ENCODE data around the gene AMPD1.
A peak's percentile ranks its signal among the peaks of the same experiment; 100 is the strongest.

The AMPD1 gene

GRCh38 chr1:114695430-114696058, at the start of gene AMPD1:
Gene AMPD1, minus strand, starts transcription at chr1:114695546. Its CDS starts 75 bp downstream, at chr1:114695471.
- DNase-seq, result no peak

DNA sequence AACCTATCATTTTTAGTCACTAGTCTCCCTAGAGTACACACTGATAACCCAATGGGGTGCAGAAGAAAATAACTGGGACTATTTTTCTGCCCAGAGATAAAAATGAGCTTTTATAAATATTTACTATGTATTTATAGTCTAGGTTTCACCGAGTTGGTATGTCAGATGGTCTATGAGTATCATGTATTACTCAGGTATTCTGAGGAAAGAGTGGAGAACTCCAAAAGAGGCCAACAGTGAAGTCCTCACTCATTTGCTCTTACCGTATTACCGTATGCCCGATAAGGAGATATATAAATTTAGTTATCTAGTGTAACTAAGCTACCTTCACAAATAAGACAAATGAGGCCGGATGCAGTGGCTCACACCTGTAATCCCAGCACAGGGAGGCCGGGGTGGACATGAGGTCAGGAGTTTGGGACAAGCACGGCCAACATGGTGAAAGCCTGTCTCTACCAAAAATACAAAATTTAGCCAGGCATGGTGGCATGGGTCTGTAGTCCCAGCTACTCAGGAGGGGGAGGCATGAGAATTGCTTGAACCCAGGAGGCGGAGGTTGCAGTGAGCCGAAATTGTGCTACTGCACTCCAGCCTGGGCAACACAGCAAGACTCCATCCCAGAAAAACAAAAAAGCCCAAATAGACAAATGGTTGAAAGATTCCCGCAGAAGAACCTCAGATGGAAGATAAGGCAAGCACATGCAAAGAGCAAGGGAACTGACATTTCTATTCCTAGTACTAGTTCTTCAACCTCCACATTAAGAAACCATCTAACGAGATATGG, 46.8 kb upstream of the AMPD1 start:
- no peak for DNase-seq

DNA sequence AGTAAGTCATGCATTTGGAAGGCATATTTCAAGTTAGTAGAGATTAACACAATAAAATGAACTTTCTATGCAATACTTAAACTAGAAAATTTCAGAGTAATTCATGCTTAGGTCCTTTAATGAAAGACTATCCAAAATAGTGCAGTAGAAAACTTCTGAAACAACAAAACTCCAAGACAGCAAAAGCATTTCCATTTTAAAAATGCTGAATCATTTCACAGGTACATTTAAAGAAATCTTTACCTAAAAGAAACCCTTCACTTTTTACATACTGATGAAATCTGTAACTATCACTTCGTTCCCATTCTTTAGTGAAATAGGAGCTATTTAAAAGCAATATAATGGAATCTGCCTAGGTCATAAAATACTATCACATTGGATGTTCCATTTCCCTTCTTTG, 45.0 kb upstream of the AMPD1 start:
- DNase-seq, result no peak

GRCh38 chr1:114737314-114737849, 42.0 kb upstream of the AMPD1 start:
- no peak for DNase-seq

- no peak for DNase-seq
Measured at GRCh38 chr1:114735479-114735878, 40.1 kb upstream of the AMPD1 start.

GRCh38 chr1:114729782-114730181, 34.4 kb upstream of the AMPD1 start:
- no peak for DNase-seq

GRCh38 chr1:114728553-114728952, 33.2 kb upstream of the AMPD1 start:
- no peak for DNase-seq

DNA sequence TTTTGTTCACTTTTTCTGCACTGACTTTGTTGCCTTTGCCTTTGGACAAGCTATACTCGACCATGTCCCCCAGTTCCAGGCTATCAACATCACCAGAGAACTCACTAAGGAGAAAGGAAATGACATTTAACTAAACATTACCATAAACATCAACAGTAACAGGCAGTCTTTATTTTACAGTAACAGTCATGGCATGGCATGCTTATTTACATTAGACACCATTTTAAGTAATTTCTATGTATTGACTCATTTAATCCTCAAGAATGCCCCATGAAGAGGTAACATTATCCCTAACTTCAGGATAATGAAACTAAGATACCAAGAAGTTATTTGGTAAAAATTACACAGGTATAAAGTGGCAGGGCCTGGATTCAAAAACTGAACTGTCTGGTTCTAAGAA, 29.9 kb upstream of the AMPD1 start:
- DNase-seq, result no peak

DNA sequence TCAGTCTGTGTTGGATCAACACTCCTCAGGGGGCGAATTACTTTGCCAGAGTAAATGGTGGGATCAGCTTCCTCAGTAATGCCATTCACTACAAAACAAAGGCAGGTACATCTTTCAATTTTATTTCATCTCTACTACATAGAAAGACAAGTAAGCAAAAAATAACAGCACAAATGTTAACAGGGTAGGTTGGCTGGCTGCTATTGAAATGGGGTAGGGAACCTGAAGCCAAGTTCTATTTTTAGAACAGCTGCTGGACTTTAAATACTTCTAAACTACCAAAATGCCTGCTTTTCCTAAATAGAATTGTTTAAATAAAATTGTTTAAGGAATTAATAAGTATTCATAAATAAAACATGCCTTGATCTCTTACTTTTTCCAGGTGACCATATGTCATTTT, 28.6 kb upstream of the AMPD1 start:
- no peak for DNase-seq

DNA sequence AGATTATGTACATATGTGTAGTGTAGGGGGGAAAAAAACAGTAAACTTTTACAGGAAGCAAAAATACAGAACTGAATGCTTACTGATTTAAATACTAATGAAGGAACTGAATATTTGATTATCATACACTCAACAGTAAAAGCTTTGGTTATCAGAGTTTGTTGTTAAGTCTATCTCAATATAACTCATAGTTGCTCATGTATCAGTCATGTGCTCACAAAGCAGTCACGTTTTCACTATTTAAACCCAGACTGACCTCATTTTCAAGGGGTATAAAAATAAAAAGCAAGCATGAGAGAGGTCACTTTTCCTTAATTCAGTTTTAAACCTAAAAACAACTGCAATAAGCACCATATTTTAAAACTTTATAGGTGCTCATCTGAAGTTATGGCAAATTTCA, 28.1 kb upstream of the AMPD1 start:
- no peak for DNase-seq

DNA sequence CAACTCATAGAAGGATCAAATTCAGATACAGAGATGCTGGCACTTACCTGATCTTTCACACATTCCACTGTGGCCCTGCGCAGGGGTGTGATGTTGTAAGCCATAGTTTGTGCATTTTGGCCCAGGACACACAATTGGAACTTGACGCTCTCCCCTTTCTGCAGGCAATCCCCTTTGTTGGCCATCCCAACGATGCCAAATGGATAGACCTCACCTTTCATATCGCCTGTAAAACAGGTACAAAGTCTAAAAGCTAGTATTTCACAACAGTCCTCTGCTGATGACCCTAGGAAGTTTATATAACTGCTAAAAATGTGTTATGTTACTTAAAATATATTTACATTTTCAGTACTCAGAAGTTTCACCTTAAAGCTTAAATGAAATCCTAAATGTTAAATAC, 25.1 kb upstream of the AMPD1 start:
- no peak for DNase-seq

DNA sequence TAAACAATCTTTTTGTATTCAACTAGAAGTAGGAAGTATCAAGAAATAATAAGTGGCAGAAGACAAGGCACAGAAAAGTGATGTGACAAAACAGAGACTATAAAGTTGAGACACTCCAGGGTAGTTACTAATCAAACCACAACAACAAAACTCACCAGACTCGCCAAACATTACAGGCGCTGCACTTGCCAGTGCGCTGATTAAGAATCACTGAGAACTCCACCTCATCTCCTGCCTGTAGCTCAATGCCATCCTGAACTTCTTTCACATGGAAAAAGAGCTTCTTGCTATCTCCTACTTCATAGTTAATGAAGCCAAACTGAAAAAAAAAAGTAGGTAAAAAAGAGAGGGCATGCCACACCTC, 24.1 kb upstream of the AMPD1 start:
- DNase-seq, result no peak

GRCh38 chr1:114718661-114719423, 23.5 kb upstream of the AMPD1 start:
- no peak for DNase-seq

- DNase-seq, result peak; percentile 94
Measured at GRCh38 chr1:114716304-114717170, 21.2 kb upstream of the AMPD1 start, which contains the start of gene NRAS. Gene NRAS, minus strand, starts transcription at chr1:114716771. Its CDS starts 611 bp downstream, at chr1:114716160.

DNA sequence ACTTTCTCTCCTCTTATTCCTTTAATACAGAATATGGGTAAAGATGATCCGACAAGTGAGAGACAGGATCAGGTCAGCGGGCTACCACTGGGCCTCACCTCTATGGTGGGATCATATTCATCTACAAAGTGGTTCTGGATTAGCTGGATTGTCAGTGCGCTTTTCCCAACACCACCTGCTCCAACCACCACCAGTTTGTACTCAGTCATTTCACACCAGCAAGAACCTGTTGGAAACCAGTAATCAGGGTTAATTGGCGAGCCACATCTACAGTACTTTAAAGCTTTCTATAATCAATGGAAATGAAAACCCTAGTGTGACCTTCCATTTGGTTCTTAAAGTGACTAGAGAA, 20.6 kb upstream of the AMPD1 start:
- DNase-seq, result no peak

- DNase-seq, result no peak
Measured at GRCh38 chr1:114712977-114713376, 17.6 kb upstream of the AMPD1 start.

DNA sequence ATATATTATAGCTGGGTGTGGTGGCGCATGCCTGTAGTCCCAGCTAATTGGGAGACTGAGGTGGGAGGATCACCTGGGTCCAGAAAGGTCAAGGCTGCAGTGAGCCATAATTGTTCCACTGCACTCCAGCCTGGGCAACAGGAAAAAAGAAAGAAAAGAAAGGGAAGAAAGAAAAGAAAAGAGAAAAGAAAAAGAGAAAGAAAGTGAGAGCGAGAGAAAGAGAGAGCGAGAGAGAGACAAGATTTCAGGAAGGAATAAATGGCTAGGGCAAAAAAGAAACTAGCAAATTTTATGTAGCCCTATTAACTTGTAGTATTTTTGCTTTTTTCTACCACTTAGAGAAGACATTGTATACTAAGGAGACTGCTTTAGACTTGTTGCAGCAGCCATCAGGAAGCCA, 15.0 kb upstream of the AMPD1 start:
- no peak for DNase-seq

- no peak for DNase-seq
Measured at GRCh38 chr1:114707604-114708003, 12.3 kb upstream of the AMPD1 start.

DNA sequence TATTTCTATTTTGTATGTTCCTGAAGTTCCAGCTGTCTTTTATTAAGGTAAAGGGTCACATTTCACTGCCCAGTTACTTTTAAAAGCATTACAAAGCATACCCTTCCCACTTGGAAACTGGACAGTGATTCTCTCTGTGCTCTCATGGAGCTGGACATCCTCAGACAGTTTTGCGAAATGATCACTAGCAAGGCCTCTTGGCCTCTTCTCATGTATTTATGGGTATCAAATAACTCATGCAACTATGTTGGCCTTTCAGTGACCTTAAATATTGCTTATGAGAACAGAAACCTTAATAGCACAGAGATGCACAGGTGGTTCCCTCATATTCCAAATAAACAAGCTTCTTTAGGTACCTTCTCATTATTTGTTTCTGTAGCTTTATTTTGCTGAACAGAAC, 7.9 kb upstream of the AMPD1 start:
- no peak for DNase-seq

GRCh38 chr1:114702737-114703136, 7.4 kb upstream of the AMPD1 start:
- DNase-seq, result no peak

- no peak for DNase-seq
Measured at GRCh38 chr1:114701931-114702330, 6.6 kb upstream of the AMPD1 start.

DNA sequence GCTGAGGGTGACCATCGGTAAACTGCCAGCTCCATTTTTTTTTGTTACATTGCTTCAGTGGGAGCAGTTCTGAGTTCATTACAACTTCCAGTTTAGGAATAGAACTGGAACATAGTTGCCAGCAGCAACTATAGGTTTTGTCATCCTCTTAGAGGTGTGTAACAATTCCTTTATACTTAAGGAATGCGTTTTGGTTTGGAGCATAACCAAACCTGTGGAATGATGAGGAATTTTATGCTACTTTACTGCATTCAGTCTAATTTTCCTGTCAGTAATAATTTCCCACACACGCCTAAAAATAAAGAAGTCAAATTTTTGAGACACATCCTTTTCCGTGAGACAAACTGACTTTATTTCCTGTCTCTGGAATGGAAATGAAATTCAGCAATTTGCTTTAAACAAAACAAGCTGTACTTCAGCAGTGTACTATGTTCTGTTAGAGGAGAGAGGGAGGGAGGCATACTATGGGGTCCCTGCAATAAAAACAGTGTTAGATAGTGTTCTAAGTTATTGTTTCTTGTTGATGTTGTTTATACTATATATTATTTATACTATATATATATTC, 4.8 kb upstream of the AMPD1 start:
- no peak for DNase-seq
